HG03342 (cell line): Measurements from ENCODE around the gene TMEM175.

ENCODE experiments used
- ATAC-seq: cut with Tn5 transposase; IDR thresholded peaks from one replicate; pipeline ENCODE4 v1.9.1; 2021; ENCODE audit warnings: mild to moderate bottlenecking, moderate library complexity; ENCODE audit not compliant: unreplicated experiment

TMEM175 gene

GRCh38 chr4:931960-932712, at the start of gene TMEM175, which contains the start of gene GAK:
TMEM175 (plus strand) TSS chr4:932460; CDS start chr4:947740, 15,280 bp downstream.
GAK (minus strand) TSS chr4:932316; CDS start chr4:932187, 129 bp downstream.
- peak; percentile 88 for ATAC-seq

GRCh38 chr4:882646-883045, 49.6 kb upstream of the TMEM175 start:
- ATAC-seq: no peak

- no peak for ATAC-seq
Measured at GRCh38 chr4:883377-884095, 48.7 kb upstream of the TMEM175 start.

GRCh38 chr4:884259-884658, 48.0 kb upstream of the TMEM175 start:
- no peak for ATAC-seq

GRCh38 chr4:884896-885295, 47.4 kb upstream of the TMEM175 start:
- no peak for ATAC-seq

- no peak for ATAC-seq
Measured at GRCh38 chr4:885353-885752, 46.9 kb upstream of the TMEM175 start.

- ATAC-seq: no peak
Measured at GRCh38 chr4:886244-886643, 46.0 kb upstream of the TMEM175 start.

GRCh38 chr4:887034-887763, 45.1 kb upstream of the TMEM175 start:
- ATAC-seq: no peak

- no peak for ATAC-seq
Measured at GRCh38 chr4:888029-888428, 44.2 kb upstream of the TMEM175 start.

- ATAC-seq: no peak
Measured at GRCh38 chr4:889516-889915, 42.7 kb upstream of the TMEM175 start.

GRCh38 chr4:890036-890695, 42.1 kb upstream of the TMEM175 start:
- no peak for ATAC-seq

- no peak for ATAC-seq
Measured at GRCh38 chr4:891747-892146, 40.5 kb upstream of the TMEM175 start.

- no peak for ATAC-seq
Measured at GRCh38 chr4:892780-893179, 39.5 kb upstream of the TMEM175 start.

GRCh38 chr4:893276-893994, 38.8 kb upstream of the TMEM175 start:
- ATAC-seq: no peak

GRCh38 chr4:893995-894705, 38.1 kb upstream of the TMEM175 start:
- ATAC-seq: no peak

GRCh38 chr4:895596-895995, 36.7 kb upstream of the TMEM175 start:
- no peak for ATAC-seq

- no peak for ATAC-seq
Measured at GRCh38 chr4:896216-896615, 36.0 kb upstream of the TMEM175 start.

- no peak for ATAC-seq
Measured at GRCh38 chr4:896630-897029, 35.6 kb upstream of the TMEM175 start.

- ATAC-seq: no peak
Measured at GRCh38 chr4:898123-898522, 34.1 kb upstream of the TMEM175 start.
